ENCODE measurements around the gene MYCBPAP.
"Not testable (repeated sequence)": the region's sequence is repeated elsewhere in the genome, so short reads cannot be mapped to it uniquely, and the experiment has no call there.

- TF ChIP-seq CTCF (IDR thresholded peaks at IDR 0.05 in 4 of 5, conservative IDR thresholded peaks at IDR 0.05 in 1 of 5); POLR2A (IDR thresholded peaks at IDR 0.05): not testable (repeated sequence)
Observed at GRCh38 chr17:50475775-50476544, 32.3 kb upstream of the MYCBPAP start.
